ENCODE measurements around the gene ANXA2. TPM values are rescaled to one million over a fixed set of nuclear protein-coding genes. Genes with fewer than 3 reads are reported as not detected.

The ANXA2 gene
- polyA plus RNA-seq, 4 donors: 609 to 2,583 (median 1,523) TPM

DNA sequence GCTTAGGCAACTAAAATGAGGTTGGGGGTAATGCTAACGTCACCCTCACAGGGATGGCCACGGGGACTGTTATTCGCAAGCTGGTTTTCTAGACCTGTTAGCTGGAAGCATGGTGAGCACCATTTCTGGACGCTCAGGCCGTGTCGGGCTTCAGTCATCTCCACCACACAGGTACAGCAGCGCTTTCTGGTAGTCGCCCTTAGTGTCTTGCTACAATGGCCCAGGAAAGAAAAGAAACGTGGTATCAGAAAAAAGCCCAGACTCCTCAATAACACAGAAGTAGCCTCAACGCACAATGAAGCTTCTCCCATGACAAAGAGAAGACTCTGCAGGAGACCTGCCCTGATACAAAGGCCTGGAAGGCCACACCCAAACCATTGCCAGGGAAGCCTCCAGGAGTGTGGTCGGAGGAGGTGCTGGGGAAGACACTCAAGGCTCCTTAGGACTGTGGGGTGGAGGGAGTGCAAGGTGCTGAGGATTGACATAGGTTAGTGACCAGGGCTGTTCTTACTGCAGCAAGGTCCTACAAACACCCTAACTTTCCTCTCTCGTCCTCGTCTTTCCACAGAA, 50.2 kb downstream of the ANXA2 start:
- Histone ChIP-seq H3K4me1 (ENCODE audit: control insufficient read depth in 3 of 3, insufficient read depth in 2 of 3, low read depth in 1 of 3, low read length in 2 of 3) (no peaks in the 10 kb centered on the region), H3K36me3 (ENCODE audit: control insufficient read depth in 3 of 3, insufficient read depth in 2 of 3, low read depth in 1 of 3, low read length in 3 of 3) (peaks cover 26 to 54% (median 49%) of the 10 kb centered on the region in 3 donors), H3K27ac (ENCODE audit: low read depth in 1 of 3, low read length in 2 of 3) (no peak overlapping the region), H3K4me3 (ENCODE audit: low read depth in 1 of 3, low read length in 3 of 3) (no peak overlapping the region), H3K9me3 (ENCODE audit: control insufficient read depth in 2 of 2, insufficient read depth in 1 of 2, low read depth in 1 of 2, low read length in 1 of 2) (no peaks in the 10 kb centered on the region), H3K27me3 (ENCODE audit: control insufficient read depth in 3 of 3, insufficient read depth in 3 of 3, low read length in 3 of 3) (no peaks in the 10 kb centered on the region)
- WGBS, 3 donors: 88 to 97% (median 96%) methylated on average over 13 of the region's 13 CpGs
- DNase-seq (no peak), FAIRE-seq (no peak)

GRCh38 chr15:60346653-60347052, 51.1 kb downstream of the ANXA2 start:
- DNase-seq: no peak
- Histone ChIP-seq H3K36me3 (ENCODE audit: control insufficient read depth in 3 of 3, insufficient read depth in 2 of 3, low read depth in 1 of 3, low read length in 3 of 3) (peaks cover 19 to 45% (median 42%) of the 10 kb centered on the region in 3 donors), H3K4me3 (ENCODE audit: low read depth in 1 of 3, low read length in 3 of 3) (no peak overlapping the region), H3K4me1 (ENCODE audit: control insufficient read depth in 3 of 3, insufficient read depth in 2 of 3, low read depth in 1 of 3, low read length in 2 of 3) (no peaks in the 10 kb centered on the region), H3K9me3 (ENCODE audit: control insufficient read depth in 2 of 2, insufficient read depth in 1 of 2, low read depth in 1 of 2, low read length in 1 of 2) (no peaks in the 10 kb centered on the region), H3K27ac (ENCODE audit: low read depth in 1 of 3, low read length in 2 of 3) (no peak overlapping the region), H3K27me3 (ENCODE audit: control insufficient read depth in 3 of 3, insufficient read depth in 3 of 3, low read length in 3 of 3) (no peaks in the 10 kb centered on the region)
- FAIRE-seq: no peak
- 96 to 100% (median 97%) methylated on average over 3 of the region's 3 CpGs for WGBS, 3 donors

GRCh38 chr15:60346077-60346476, 51.7 kb downstream of the ANXA2 start:
- no peak for DNase-seq
- H3K9me3 ChIP-seq (ENCODE audit: control insufficient read depth in 2 of 2, insufficient read depth in 1 of 2, low read depth in 1 of 2, low read length in 1 of 2): no peaks in the 10 kb centered on the region
- no peaks in the 10 kb centered on the region for H3K4me1 ChIP-seq (ENCODE audit: control insufficient read depth in 3 of 3, insufficient read depth in 2 of 3, low read depth in 1 of 3, low read length in 2 of 3)
- 90 to 99% (median 95%) methylated on average over 3 of the region's 3 CpGs for WGBS, 3 donors
- H3K27me3 ChIP-seq (ENCODE audit: control insufficient read depth in 3 of 3, insufficient read depth in 3 of 3, low read length in 3 of 3): no peaks in the 10 kb centered on the region
- FAIRE-seq: no peak
- H3K27ac ChIP-seq (ENCODE audit: low read depth in 1 of 3, low read length in 2 of 3): no peak overlapping the region
- no peak overlapping the region for H3K4me3 ChIP-seq (ENCODE audit: low read depth in 1 of 3, low read length in 3 of 3)
- H3K36me3 ChIP-seq (ENCODE audit: control insufficient read depth in 3 of 3, insufficient read depth in 2 of 3, low read depth in 1 of 3, low read length in 3 of 3): peaks cover 14 to 40% (median 36%) of the 10 kb centered on the region in 3 donors

DNA sequence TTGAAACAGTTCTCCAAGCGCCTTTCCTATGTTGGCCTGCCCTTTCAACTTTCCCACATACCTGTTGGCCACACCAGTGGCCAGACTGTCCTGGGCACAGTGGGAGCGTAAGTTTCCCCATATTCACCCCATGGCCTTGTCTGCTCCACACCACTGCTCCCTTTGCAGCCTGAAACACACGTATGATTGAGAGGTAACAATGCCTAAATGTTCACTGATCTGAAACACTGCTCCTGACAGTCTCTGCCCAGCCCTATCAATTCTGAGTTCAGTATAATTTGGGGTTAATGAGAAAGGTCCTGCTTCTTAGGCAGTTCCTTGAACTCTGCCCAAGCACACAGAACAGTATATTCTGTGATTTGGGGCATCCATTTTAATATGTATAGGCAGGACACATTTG, 52.2 kb downstream of the ANXA2 start:
- Histone ChIP-seq H3K9me3 (ENCODE audit: control insufficient read depth in 2 of 2, insufficient read depth in 1 of 2, low read depth in 1 of 2, low read length in 1 of 2) (no peaks in the 10 kb centered on the region), H3K4me3 (ENCODE audit: low read depth in 1 of 3, low read length in 3 of 3) (no peak overlapping the region), H3K27me3 (ENCODE audit: control insufficient read depth in 3 of 3, insufficient read depth in 3 of 3, low read length in 3 of 3) (no peaks in the 10 kb centered on the region), H3K27ac (ENCODE audit: low read depth in 1 of 3, low read length in 2 of 3) (no peak overlapping the region), H3K36me3 (ENCODE audit: control insufficient read depth in 3 of 3, insufficient read depth in 2 of 3, low read depth in 1 of 3, low read length in 3 of 3) (peaks cover 14 to 35% (median 32%) of the 10 kb centered on the region in 3 donors), H3K4me1 (ENCODE audit: control insufficient read depth in 3 of 3, insufficient read depth in 2 of 3, low read depth in 1 of 3, low read length in 2 of 3) (no peaks in the 10 kb centered on the region)
- no peak for DNase-seq
- 89 to 91% (median 90%) methylated on average over 3 of the region's 3 CpGs for WGBS, 3 donors
- no peak for FAIRE-seq

- no peaks in the 10 kb centered on the region for H3K4me1 ChIP-seq (ENCODE audit: control insufficient read depth in 3 of 3, insufficient read depth in 2 of 3, low read depth in 1 of 3, low read length in 2 of 3)
- no peak for FAIRE-seq
- H3K27me3 ChIP-seq (ENCODE audit: control insufficient read depth in 3 of 3, insufficient read depth in 3 of 3, low read length in 3 of 3): no peaks in the 10 kb centered on the region
- H3K4me3 ChIP-seq (ENCODE audit: low read depth in 1 of 3, low read length in 3 of 3): no peak overlapping the region
- 96 to 98% (median 97%) methylated on average over 2 of the region's 2 CpGs for WGBS, 3 donors
- H3K36me3 ChIP-seq (ENCODE audit: control insufficient read depth in 3 of 3, insufficient read depth in 2 of 3, low read depth in 1 of 3, low read length in 3 of 3): peaks cover 14 to 30% (median 29%) of the 10 kb centered on the region in 3 donors
- no peaks in the 10 kb centered on the region for H3K9me3 ChIP-seq (ENCODE audit: control insufficient read depth in 2 of 2, insufficient read depth in 1 of 2, low read depth in 1 of 2, low read length in 1 of 2)
- DNase-seq: no peak
- no peak overlapping the region for H3K27ac ChIP-seq (ENCODE audit: low read depth in 1 of 3, low read length in 2 of 3)
These were observed 52.8 kb downstream of the ANXA2 start for GRCh38 chr15:60344987-60345386.

DNA sequence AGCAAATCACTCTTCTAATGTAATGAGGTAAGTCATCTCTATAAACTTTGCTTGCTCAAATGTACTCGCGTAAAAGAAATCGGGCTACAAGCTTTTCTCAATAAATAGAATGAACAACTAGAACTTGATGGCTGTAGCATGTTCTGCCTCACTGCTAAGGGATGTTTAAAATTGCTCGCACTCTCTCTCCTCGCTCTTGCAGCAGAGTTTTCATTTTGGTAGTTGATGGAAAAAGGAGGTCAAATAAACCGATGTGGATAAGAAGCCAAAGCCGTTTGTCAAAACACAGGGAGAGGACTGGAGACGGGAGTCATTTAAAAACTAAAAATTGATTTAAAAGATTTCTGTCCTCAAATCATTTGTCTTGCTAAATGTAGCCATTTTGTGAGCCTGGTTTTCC, 53.3 kb downstream of the ANXA2 start:
- no peak overlapping the region for H3K4me3 ChIP-seq (ENCODE audit: low read depth in 1 of 3, low read length in 3 of 3)
- H3K9me3 ChIP-seq (ENCODE audit: control insufficient read depth in 2 of 2, insufficient read depth in 1 of 2, low read depth in 1 of 2, low read length in 1 of 2): no peaks in the 10 kb centered on the region
- no peak for DNase-seq
- WGBS, 3 donors: 82 to 97% (median 89%) methylated on average over 8 of the region's 8 CpGs
- no peaks in the 10 kb centered on the region for H3K4me1 ChIP-seq (ENCODE audit: control insufficient read depth in 3 of 3, insufficient read depth in 2 of 3, low read depth in 1 of 3, low read length in 2 of 3)
- peaks cover 14 to 30% (median 29%) of the 10 kb centered on the region in 3 donors for H3K36me3 ChIP-seq (ENCODE audit: control insufficient read depth in 3 of 3, insufficient read depth in 2 of 3, low read depth in 1 of 3, low read length in 3 of 3)
- FAIRE-seq: no peak
- no peak overlapping the region for H3K27ac ChIP-seq (ENCODE audit: low read depth in 1 of 3, low read length in 2 of 3)
- no peaks in the 10 kb centered on the region for H3K27me3 ChIP-seq (ENCODE audit: control insufficient read depth in 3 of 3, insufficient read depth in 3 of 3, low read length in 3 of 3)

- DNase-seq (no peak), FAIRE-seq (no peak)
- 74 to 83% (median 81%) methylated on average over 5 of the region's 5 CpGs for WGBS, 3 donors
- Histone ChIP-seq H3K36me3 (ENCODE audit: control insufficient read depth in 3 of 3, insufficient read depth in 2 of 3, low read depth in 1 of 3, low read length in 3 of 3) (peaks cover 9 to 26% (median 23%) of the 10 kb centered on the region in 3 donors), H3K4me1 (ENCODE audit: control insufficient read depth in 3 of 3, insufficient read depth in 2 of 3, low read depth in 1 of 3, low read length in 2 of 3) (no peaks in the 10 kb centered on the region), H3K9me3 (ENCODE audit: control insufficient read depth in 2 of 2, insufficient read depth in 1 of 2, low read depth in 1 of 2, low read length in 1 of 2) (no peaks in the 10 kb centered on the region), H3K27ac (ENCODE audit: low read depth in 1 of 3, low read length in 2 of 3) (no peak overlapping the region), H3K27me3 (ENCODE audit: control insufficient read depth in 3 of 3, insufficient read depth in 3 of 3, low read length in 3 of 3) (no peaks in the 10 kb centered on the region), H3K4me3 (ENCODE audit: low read depth in 1 of 3, low read length in 3 of 3) (no peak overlapping the region)
These were observed 54.4 kb downstream of the ANXA2 start for GRCh38 chr15:60343221-60343970.

DNA sequence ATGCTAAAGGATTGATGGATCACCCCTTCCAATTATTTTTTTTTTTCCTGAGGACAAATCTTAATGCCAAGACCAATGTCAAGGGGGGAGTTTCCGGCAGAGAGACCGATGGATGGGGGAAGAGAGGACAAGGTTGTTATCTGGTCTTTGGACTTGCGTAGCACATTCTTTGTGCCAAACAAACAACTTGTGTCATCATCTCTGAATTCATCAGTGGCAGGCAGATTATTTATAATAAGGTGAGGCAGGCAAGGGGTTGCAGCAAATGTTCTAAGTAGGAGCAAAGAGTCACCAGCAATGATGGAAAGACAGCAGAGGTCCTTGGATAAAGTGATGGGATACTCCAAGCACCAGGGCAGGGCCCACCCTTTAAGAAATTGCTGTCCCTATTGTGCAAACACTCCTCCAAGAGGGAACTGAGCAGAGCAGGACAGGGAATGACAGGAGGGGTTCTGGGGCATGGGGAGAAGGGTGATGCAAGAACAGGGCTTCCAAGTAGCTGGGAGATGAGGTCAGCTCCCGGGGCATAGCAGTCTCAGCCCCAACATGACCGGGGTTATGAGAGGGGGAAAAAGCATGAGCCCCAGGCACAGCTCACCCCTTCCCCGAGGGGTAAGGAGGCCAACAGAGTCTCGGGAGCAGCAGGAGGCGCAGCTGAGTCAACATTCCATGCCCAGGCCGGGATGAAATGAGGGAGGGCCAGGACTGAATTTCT, 57.4 kb downstream of the ANXA2 start:
- Histone ChIP-seq H3K4me3 (ENCODE audit: low read depth in 1 of 3, low read length in 3 of 3) (no peak overlapping the region), H3K9me3 (ENCODE audit: control insufficient read depth in 2 of 2, insufficient read depth in 1 of 2, low read depth in 1 of 2, low read length in 1 of 2) (no peaks in the 10 kb centered on the region), H3K4me1 (ENCODE audit: control insufficient read depth in 3 of 3, insufficient read depth in 2 of 3, low read depth in 1 of 3, low read length in 2 of 3) (no peaks in the 10 kb centered on the region), H3K27me3 (ENCODE audit: control insufficient read depth in 3 of 3, insufficient read depth in 3 of 3, low read length in 3 of 3) (no peaks in the 10 kb centered on the region), H3K36me3 (ENCODE audit: control insufficient read depth in 3 of 3, insufficient read depth in 2 of 3, low read depth in 1 of 3, low read length in 3 of 3) (peaks cover 0 to 6% (median under 1%) of the 10 kb centered on the region in 3 donors), H3K27ac (ENCODE audit: low read depth in 1 of 3, low read length in 2 of 3) (no peak overlapping the region)
- FAIRE-seq (no peak), DNase-seq (no peak)
- 83 to 88% (median 87%) methylated on average over 9 of the region's 9 CpGs for WGBS, 3 donors

All from small intestine (tissue), 7 donors.